Stimulated activated CD8-positive, alpha-beta memory T cell treated with anti-CD3 and anti-CD28 coated beads, Interleukin-7, amount 100 ng/mL, for 1 hour (primary cell): Measurements from ENCODE around the gene OTUB2.
A peak's percentile ranks its signal among the peaks of the same experiment; 100 is the strongest.

Experiments
- DNase-seq, 2 donors: peaks; one replicate each; pipeline ENCODE4 v3.0.0-alpha.2; 2020; ENCODE audit warnings: low read depth in 2 of 2

Gene OTUB2

GRCh38 chr14:93997082-93997481 lies 29.1 kb upstream of the OTUB2 start, which contains the start of gene CCDC197:
CCDC197 (plus strand) TSS chr14:93997301; CDS start chr14:93998132, 831 bp downstream.
- DNase-seq = no peak

- no peak for DNase-seq
Observed at GRCh38 chr14:93997916-93998870, 27.9 kb upstream of the OTUB2 start.

GRCh38 chr14:93998871-93999403 lies 27.2 kb upstream of the OTUB2 start:
- no peak for DNase-seq

- no peak for DNase-seq
Observed at GRCh38 chr14:93999573-93999972, 26.6 kb upstream of the OTUB2 start.

GRCh38 chr14:94000267-94000666 lies 25.9 kb upstream of the OTUB2 start:
- no peak for DNase-seq

GRCh38 chr14:94001016-94001415 lies 25.1 kb upstream of the OTUB2 start:
- no peak for DNase-seq

GRCh38 chr14:94001501-94002396 lies 24.4 kb upstream of the OTUB2 start:
- peak; percentile 31 to 41 for DNase-seq

GRCh38 chr14:94003397-94003796 lies 22.7 kb upstream of the OTUB2 start:
- DNase-seq = no peak

GRCh38 chr14:94004015-94004414 lies 22.1 kb upstream of the OTUB2 start:
- DNase-seq = no peak

- no peak for DNase-seq
Observed at GRCh38 chr14:94005324-94006073, 20.6 kb upstream of the OTUB2 start.

GRCh38 chr14:94008234-94008633 lies 17.9 kb upstream of the OTUB2 start:
- DNase-seq = no peak

GRCh38 chr14:94009767-94010166 lies 16.4 kb upstream of the OTUB2 start:
- DNase-seq = no peak

- DNase-seq = no peak
Observed at GRCh38 chr14:94010625-94011024, 15.5 kb upstream of the OTUB2 start.

- no peak for DNase-seq
Observed at GRCh38 chr14:94011795-94012194, 14.3 kb upstream of the OTUB2 start.

GRCh38 chr14:94014382-94014781 lies 11.8 kb upstream of the OTUB2 start:
- DNase-seq = no peak

- DNase-seq = no peak
Observed at GRCh38 chr14:94015223-94015622, 10.9 kb upstream of the OTUB2 start.

- DNase-seq = no peak
Observed at GRCh38 chr14:94016446-94016976, 9.6 kb upstream of the OTUB2 start.

- DNase-seq = no peak
Observed at GRCh38 chr14:94018308-94018707, 7.8 kb upstream of the OTUB2 start.

GRCh38 chr14:94019329-94019728 lies 6.8 kb upstream of the OTUB2 start:
- no peak for DNase-seq

GRCh38 chr14:94020267-94020666 lies 5.9 kb upstream of the OTUB2 start:
- no peak for DNase-seq

- DNase-seq = no peak
Observed at GRCh38 chr14:94021001-94021400, 5.1 kb upstream of the OTUB2 start.
